ENCODE data around the gene RTF1.

- TF ChIP-seq CTCF (IDR thresholded peaks at IDR 0.05 in 4 of 5, conservative IDR thresholded peaks at IDR 0.05 in 1 of 5) (no peak), POLR2A (IDR thresholded peaks at IDR 0.05) (peak; percentile 86)
Measured at GRCh38 chr15:41416742-41417417, at the start of gene RTF1.
